ENCODE measurements around the gene GNAS.
A peak's percentile ranks its signal among the peaks of the same experiment; 100 is the strongest.

GNAS gene

GRCh38 chr20:58889798-58890517 lies 37.4 kb downstream of the GNAS start:
- H3K36me3 ChIP-seq (replicated peaks; ENCODE audit: low read depth, low read length): no peaks in the 10 kb centered on the region
- peaks cover 24% of the 10 kb centered on the region for H3K4me1 ChIP-seq (ENCODE audit: low read length)
- H3K79me2 ChIP-seq (ENCODE audit: low read length): peaks cover 61% of the 10 kb centered on the region
- peaks cover 18% of the 10 kb centered on the region for H4K20me1 ChIP-seq (ENCODE audit: insufficient read depth, low read length)
- H3K9me3 ChIP-seq (ENCODE audit: insufficient read depth, low read length): no peaks in the 10 kb centered on the region
- H3K4me2 ChIP-seq (ENCODE audit: low read length): peak overlapping the region; percentile 68
- TF ChIP-seq CTCF (IDR thresholded peaks at IDR 0.05; ENCODE audit: low read depth, low read length) (no peak), EZH2phosphoT487 (IDR thresholded peaks at IDR 0.05; ENCODE audit: low read depth) (no peak)
- no peaks in the 10 kb centered on the region for H3K27me3 ChIP-seq (ENCODE audit: low read depth, low read length)
- peak overlapping the region; percentile 80 for H3K9ac ChIP-seq (ENCODE audit: low read length)
- H3K27ac ChIP-seq (ENCODE audit: low read length): peak overlapping the region; percentile 78
- no peak overlapping the region for H2AFZ ChIP-seq (ENCODE audit: low read depth, low read length)
- H3K4me3 ChIP-seq (ENCODE audit: low read length): peak overlapping the region; percentile 82

GRCh38 chr20:58890518-58891085 lies 38.1 kb downstream of the GNAS start:
- H3K9me3 ChIP-seq (ENCODE audit: insufficient read depth, low read length): no peaks in the 10 kb centered on the region
- H3K4me2 ChIP-seq (ENCODE audit: low read length): peak overlapping the region; percentile 68
- peaks cover 30% of the 10 kb centered on the region for H3K4me1 ChIP-seq (ENCODE audit: low read length)
- TF ChIP-seq CTCF (IDR thresholded peaks at IDR 0.05; ENCODE audit: low read depth, low read length) (no peak), EZH2phosphoT487 (IDR thresholded peaks at IDR 0.05; ENCODE audit: low read depth) (no peak)
- H4K20me1 ChIP-seq (ENCODE audit: insufficient read depth, low read length): peaks cover 24% of the 10 kb centered on the region
- H3K4me3 ChIP-seq (ENCODE audit: low read length): peak overlapping the region; percentile 82
- peaks cover 67% of the 10 kb centered on the region for H3K79me2 ChIP-seq (ENCODE audit: low read length)
- no peaks in the 10 kb centered on the region for H3K27me3 ChIP-seq (ENCODE audit: low read depth, low read length)
- peak overlapping the region; percentile 78 for H3K27ac ChIP-seq (ENCODE audit: low read length)
- H3K9ac ChIP-seq (ENCODE audit: low read length): peak overlapping the region; percentile 80
- peaks cover 5% of the 10 kb centered on the region for H3K36me3 ChIP-seq (replicated peaks; ENCODE audit: low read depth, low read length)
- no peak overlapping the region for H2AFZ ChIP-seq (ENCODE audit: low read depth, low read length)

- Histone ChIP-seq H3K9ac (ENCODE audit: low read length) (peak overlapping the region; percentile 88), H3K36me3 (replicated peaks; ENCODE audit: low read depth, low read length) (peaks cover 11% of the 10 kb centered on the region), H2AFZ (ENCODE audit: low read depth, low read length) (no peak overlapping the region), H4K20me1 (ENCODE audit: insufficient read depth, low read length) (peaks cover 30% of the 10 kb centered on the region), H3K4me3 (ENCODE audit: low read length) (peak overlapping the region; percentile 82), H3K27me3 (ENCODE audit: low read depth, low read length) (no peaks in the 10 kb centered on the region), H3K4me1 (ENCODE audit: low read length) (peaks cover 30% of the 10 kb centered on the region), H3K27ac (ENCODE audit: low read length) (peak overlapping the region; percentile 82), H3K4me2 (ENCODE audit: low read length) (peak overlapping the region; percentile 68), H3K9me3 (ENCODE audit: insufficient read depth, low read length) (no peaks in the 10 kb centered on the region), H3K79me2 (ENCODE audit: low read length) (peaks cover 73% of the 10 kb centered on the region)
- TF ChIP-seq CTCF (IDR thresholded peaks at IDR 0.05; ENCODE audit: low read depth, low read length): no peak
- TF ChIP-seq EZH2phosphoT487 (IDR thresholded peaks at IDR 0.05; ENCODE audit: low read depth): no peak
Observed at GRCh38 chr20:58891086-58891717, 38.7 kb downstream of the GNAS start.

GRCh38 chr20:58891718-58892140 lies 39.2 kb downstream of the GNAS start:
- Histone ChIP-seq H3K36me3 (replicated peaks; ENCODE audit: low read depth, low read length) (peaks cover 16% of the 10 kb centered on the region), H3K4me2 (ENCODE audit: low read length) (peak overlapping the region; percentile 43), H3K27ac (ENCODE audit: low read length) (peak overlapping the region; percentile 82), H4K20me1 (ENCODE audit: insufficient read depth, low read length) (peaks cover 36% of the 10 kb centered on the region), H3K9me3 (ENCODE audit: insufficient read depth, low read length) (no peaks in the 10 kb centered on the region), H3K4me3 (ENCODE audit: low read length) (peak overlapping the region; percentile 80), H2AFZ (ENCODE audit: low read depth, low read length) (no peak overlapping the region), H3K4me1 (ENCODE audit: low read length) (peaks cover 30% of the 10 kb centered on the region), H3K27me3 (ENCODE audit: low read depth, low read length) (no peaks in the 10 kb centered on the region), H3K9ac (ENCODE audit: low read length) (peak overlapping the region; percentile 88), H3K79me2 (ENCODE audit: low read length) (peaks cover 78% of the 10 kb centered on the region)
- no peak for TF ChIP-seq CTCF (IDR thresholded peaks at IDR 0.05; ENCODE audit: low read depth, low read length)
- TF ChIP-seq EZH2phosphoT487 (IDR thresholded peaks at IDR 0.05; ENCODE audit: low read depth): no peak
